HG02970 (cell line): ENCODE data around the gene SLC16A7.

Experiments used
- ATAC-seq: cut with Tn5 transposase; IDR thresholded peaks from one replicate; pipeline ENCODE4 v1.9.1; 2021; ENCODE audit warnings: mild to moderate bottlenecking, moderate library complexity, moderate number of reproducible peaks; ENCODE audit not compliant: unreplicated experiment, low FRiP score

Gene SLC16A7

DNA sequence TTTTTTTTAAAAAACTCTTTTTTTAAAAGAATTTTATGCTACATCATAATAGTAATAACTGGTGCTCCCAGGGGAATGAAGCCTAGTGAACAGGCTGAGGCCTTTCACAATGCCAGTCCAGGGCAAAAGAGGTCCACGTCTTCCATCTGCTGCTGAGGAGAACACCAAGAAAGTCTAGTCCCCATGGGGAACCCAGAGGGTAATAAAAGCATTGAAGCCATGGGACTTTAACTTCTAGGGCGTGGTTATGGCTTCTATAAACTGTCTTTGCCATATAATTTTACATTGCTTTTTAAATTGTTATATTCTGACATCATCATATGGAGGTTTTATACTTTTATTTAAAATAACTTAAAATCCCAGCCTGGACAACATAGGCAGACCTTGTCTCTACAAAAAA, 64.3 kb downstream of the SLC16A7 start:
- no peak for ATAC-seq

DNA sequence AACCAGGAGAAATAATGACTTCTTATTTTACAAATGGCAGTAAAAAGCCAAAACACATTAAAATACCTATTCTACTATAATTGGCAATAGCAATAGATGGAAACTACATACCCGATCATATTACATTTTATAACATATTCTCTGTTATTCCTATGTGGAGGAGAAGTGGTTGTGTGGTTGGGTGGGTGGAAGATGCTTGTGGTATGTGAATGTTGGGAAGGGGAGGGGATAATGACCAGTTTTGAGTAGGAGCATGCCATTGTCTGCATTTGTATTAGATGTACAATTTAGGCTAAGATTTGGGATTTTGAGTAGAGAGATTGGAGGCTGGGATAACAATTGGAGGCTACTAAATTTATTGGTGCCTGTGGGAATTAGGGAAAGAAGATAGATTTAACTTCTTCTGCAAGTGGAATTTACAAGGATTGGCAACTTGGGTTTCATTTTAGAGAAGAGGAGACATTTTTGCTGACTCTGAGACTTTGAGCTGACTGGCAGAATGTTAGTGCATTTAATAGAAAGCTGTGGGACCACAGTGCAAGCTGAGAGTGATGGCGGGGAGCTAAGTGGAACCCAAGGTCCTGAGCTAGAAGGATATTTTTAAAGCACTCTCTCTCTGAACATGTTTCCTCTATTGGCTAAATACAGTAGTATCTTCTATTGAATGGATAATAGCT, 65.2 kb downstream of the SLC16A7 start:
- no peak for ATAC-seq

DNA sequence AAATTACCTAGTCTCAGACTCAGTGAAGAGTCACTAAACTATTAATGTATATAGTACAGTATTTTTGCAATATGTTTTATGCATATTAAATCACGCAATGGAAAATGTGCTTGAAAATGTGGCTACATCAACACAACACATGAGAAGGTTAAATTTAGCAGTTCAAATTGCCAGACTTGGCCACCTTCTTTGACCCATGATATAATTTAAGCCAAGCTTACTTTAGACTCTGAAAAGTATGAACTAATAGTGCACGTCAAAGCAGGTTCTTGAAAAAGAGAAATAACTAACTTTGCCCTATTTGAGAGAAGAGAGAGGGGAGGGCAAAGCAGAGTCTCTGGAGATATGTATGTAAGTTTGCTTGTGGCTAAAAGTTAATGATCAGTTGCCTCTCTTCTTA, 68.7 kb downstream of the SLC16A7 start:
- ATAC-seq: no peak

DNA sequence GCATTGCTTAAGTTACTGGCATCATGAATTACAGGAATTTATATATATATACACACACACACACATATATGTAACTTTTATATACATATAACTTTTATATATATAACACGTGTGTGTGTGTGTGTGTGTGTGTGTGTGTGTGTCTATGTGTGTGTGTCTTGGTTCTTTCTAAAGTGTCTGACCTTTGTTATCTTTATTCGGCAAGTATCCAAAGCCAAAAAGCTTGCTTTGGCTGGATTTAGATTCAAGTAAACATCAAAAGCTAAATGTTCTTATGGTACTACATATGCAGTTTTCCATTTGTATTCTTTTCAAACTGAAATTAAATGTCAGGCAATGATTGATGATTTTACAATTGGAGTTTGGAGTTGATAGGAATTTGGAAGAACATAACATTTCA, 69.9 kb downstream of the SLC16A7 start:
- ATAC-seq: no peak

DNA sequence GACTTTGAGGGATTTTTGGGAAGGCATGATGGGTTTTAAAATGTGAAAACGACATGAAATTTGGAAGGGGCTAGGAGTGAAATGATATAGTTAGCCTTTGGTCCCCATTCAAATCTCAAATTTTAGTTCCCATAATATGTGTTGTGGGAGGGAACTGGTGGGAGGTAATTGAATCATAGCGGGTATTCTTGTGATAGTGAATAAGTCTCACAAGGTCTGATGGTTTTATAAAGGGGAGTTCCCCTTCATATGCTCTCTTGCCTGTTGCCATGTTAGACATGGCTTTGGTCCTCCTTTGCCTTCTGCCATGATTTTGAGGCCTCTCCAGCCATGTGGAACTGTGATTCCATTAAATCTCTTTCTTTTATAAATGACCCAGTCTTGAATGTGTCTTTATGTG, 72.8 kb downstream of the SLC16A7 start:
- no peak for ATAC-seq

DNA sequence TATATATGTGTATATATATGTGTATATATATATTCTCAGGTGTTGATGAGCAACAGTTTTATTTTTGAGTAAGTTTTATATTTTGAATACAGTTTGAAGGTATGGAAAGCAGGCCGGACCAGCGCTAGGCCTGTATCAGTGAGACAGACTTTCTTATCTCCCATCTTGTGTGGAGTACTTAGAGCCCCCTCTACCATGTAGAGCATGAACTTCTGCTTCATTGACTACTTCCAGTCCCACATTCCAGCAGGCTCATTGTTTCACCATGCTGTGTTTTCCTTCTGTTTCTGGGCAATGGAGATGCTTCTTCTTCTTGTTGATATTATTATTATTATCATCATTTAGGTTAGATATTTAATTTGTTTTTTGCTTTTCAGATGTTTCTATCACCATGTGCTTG, 76.4 kb downstream of the SLC16A7 start:
- ATAC-seq: no peak

DNA sequence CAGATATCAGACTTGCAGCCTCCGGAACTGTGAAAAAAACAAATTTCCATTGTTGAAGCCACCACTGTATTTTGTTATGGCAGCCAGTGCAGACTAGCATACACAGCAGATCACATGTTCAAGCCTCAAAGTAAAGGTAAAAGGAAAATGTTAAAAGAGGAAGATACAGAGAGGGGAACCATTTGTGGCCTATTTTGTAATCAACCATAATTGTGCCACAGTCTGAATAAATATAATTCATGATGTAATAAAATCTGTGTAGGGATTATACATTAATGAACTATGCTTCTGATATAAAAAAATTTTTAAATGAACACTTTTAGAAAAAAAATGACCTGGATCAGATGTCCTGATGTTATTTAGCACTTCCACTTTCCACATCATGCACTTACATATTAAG, 79.6 kb downstream of the SLC16A7 start:
- no peak for ATAC-seq

DNA sequence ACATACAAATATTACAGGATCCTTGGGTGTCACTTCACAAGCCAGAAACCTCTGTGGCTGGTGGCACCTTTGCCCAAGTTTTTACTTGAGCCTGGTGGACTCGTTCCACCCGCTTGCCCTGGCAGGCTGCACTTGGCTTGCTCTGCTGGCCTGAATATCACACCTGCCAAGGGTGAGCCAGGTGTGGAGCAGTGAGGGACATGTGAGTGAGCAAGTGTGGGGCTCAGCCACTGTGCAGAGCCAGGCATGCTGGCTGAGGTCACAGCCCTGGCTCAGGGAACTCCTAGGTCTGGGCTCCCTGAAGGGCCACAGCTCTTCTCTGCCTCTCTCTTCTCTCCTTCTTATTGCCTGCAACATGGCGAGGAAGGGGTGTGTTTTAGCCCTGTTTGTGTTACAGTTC, 82.0 kb downstream of the SLC16A7 start:
- ATAC-seq: no peak

DNA sequence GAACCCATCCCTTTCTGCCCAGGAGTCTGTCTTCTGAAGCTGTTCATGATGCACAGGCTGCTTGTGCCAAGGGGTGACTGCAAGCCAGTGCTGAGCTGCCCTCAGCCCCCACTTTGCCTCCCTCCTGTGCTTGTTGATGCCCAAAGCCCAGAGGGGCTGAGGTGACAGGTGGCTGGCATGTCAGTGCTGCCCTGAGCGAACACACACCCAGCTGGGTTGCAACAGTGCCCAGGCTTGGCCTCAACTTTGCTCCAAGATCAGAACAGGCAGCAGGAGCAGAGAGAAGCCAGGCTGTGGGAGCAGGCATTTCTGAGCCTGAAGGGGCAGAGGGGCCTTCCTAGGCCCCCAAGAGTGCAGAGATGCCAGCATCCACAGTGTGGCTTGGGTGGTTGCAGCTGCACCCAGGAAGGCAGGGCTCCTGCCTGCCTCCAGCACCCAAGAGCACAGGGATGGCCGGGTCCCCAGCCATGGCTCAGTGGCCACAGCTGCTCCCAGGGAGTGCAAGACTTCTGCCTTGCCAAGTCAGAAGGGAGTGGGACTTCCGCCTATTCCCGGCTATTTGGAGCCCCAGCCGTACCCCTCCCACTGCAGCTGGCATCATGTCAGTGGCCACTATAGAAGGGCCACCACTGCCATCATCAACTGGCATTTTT, 83.1 kb downstream of the SLC16A7 start:
- ATAC-seq: no peak

DNA sequence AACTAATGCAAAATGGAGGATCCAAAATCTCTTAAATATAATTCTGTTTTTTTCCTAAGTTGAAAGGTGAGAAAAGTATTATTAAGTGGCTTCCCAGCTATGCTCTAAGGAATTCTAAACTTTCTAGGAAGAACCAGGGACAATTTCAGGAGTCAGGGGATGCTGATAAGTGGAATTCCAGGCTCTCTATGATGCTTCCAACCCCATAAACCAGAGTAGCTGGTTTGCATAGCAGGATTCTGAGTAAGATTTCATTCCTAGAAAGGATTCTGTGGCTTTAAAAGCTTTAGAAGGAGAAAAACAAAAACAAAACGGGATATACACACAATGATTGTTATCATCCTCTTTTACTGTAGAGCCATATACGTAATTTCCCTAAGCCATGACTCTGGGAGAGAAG, 93.9 kb downstream of the SLC16A7 start:
- ATAC-seq: no peak

DNA sequence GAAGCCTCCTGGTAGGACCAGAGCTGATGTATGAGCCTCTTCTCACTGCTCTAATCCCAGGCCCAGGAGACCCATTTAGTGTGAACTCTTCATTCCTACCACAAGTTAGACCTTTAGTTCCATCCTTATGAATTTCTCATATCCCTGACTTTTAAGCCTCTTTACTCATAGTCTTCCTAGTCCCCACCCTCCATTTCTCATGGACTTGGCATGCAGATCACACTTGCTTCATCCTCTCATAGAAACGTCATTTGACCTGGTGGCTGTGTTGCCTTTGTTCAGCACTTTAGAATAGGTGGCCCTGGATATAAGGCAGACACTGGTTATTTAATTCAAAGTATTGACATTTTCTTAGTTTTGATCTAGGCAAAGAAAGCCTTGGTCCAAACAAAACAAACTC, 99.5 kb downstream of the SLC16A7 start:
- no peak for ATAC-seq

DNA sequence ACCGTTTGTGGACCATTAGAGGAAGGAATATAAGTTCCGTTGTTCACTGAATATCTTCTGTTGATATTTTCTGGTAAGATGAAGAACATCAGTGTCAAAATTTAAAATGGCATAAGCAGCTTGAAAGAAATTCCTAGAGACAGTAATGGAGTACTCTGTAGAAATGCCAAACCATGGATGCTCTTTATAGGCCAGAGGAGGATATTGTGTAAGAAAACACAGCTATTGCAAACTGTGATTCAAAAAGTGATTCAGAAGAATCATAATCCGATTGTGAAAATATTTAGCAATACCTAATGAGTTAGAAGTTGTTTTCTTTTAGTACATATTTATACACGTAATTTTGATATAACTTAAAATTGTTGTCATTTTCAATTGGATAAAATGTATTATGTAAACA, 102.8 kb downstream of the SLC16A7 start:
- no peak for ATAC-seq

DNA sequence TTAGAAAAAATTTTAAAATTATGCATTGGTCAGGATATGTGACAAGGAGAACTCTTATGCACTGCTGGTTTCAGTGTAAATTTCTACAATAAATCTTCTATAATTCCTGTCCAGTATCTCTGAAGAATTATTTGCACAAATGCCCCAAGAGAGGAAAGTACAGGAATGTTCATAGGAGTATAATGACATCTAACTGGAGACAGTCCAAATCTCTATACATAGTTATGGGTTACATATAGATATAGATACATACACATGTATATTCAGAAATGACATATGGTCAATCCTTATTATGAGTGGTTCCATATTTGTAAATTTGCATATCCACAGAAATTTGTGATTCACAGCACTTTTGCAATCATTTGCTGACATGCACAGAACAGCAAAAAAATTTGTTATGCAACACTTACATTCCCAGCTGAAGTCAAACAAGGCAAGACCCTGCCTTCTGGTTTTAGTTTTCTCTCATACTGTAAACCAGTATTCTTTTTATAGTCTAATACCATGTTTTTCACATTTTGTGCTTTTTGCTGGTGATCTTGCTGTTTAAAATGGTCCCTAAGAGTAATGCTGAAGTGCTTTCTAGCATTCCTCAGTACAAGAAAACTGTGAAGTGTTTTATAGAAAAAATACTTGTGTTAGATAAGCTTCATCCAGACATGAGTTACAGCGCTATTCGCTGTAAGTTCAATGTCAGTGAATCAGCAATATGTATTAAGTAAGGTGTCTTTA, 103.8 kb downstream of the SLC16A7 start:
- no peak for ATAC-seq

DNA sequence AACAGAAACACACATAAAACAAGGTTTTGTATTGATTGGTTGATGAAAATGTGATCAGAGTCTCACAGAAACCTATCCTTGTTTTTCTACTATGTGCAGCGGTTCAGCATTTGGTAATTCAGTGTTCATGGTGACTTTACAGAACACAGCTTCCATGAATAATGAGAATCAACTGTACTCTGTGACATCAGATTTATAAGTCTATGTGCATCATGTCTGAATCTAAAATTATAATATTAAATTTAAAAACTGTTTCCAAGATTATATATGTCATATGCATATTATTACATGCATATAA, 104.3 kb downstream of the SLC16A7 start:
- ATAC-seq: no peak

DNA sequence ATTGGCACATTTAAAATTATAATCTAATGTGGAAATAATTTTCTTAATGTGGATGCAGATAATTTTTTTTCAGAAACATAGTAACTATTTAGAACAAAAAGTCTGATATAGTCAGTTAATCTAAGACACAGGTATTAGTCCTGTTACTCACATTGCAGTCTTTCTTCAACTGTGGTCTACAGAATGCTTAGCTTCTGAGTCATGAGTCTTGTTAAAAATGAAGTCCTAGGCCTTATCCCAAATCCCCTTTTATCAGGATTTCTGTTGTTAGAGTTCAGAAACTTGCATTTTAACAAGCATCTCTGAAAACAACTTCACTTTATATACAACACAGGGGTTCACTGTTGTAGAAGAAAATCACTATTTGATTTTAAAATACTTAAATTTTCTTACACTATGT, 112.2 kb downstream of the SLC16A7 start:
- ATAC-seq: no peak

DNA sequence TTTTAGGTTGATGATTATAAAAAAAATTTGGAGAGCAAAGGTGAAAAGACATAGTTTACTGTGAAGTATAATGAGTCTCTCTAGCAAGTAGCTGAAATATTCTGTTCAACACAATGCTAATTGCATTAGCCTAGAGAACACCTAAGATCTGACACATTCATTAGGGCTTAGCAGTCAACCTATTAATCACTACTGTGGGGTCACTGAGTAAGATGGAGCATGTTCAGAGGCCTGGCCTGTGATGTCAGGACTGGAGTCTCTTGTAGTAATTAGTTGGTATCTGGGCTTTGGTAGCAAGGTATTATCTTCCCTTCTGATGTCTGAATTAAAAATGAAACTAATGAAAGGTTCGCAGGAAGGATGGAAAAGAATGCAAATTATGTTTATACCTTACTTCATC, 112.7 kb downstream of the SLC16A7 start:
- ATAC-seq: no peak

DNA sequence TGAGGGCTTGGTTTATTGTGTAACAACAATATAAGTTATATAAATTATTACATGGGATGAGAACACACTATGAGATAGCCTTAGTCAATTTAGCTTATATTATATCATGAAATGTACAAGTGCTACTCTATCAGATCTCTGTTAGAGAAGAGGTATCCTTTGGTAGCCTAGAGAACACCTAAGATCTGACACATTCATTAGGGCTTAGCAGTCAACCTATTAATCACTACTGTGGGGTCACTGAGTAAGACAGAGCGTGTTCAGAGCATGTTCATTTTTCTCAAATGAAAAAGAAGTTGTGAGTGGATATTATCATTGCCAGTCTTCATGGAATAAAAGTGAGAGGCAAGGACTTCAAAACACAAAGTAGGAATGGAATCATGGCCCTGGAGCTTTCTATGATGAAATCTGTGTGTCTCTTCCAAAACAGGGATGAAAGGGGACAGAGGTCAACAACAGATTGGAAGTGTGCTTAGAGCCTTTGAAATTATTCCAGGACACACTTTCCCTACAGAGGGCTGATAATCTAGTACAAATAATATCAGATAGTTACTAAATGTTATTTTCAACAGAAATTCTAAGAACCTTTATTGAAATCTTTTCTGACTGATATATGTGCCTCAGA, 114.3 kb downstream of the SLC16A7 start:
- no peak for ATAC-seq

DNA sequence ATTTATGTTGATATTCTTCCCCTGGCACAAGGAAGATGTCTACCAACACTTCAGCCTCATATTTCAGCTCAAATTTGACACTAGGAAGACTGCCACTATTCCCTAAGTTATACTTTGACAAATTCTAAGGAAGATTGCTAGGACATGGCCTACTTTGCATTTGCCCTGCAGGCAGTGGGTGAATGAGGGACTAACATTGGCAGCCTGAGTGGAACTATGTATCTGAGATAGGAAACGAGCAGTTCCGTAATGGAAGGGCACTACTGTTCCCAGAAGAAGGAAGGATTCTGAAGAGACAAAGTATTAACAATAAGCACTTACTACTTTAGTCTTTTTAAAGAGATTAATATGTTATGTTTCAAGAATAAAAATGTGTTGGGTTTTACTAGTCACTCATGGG, 115.1 kb downstream of the SLC16A7 start:
- ATAC-seq: no peak

DNA sequence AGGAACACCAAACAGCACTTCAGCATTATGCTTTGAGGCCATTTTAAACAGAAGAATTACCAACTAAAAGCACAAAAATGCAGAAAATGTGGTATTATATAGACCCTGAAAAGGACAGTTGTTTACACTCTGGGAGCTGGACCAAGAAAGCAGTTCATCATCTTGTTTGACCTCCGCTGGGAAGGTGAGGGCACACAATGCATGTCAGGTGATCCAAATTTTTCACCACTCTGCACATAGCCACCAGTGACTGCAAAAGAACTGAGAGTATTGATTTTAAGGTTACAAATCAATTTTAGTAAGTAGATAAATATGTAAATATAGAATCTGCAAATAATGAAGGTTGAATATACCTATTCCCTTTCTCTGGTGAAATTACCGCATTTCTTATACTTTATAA, 119.6 kb downstream of the SLC16A7 start:
- ATAC-seq: no peak

DNA sequence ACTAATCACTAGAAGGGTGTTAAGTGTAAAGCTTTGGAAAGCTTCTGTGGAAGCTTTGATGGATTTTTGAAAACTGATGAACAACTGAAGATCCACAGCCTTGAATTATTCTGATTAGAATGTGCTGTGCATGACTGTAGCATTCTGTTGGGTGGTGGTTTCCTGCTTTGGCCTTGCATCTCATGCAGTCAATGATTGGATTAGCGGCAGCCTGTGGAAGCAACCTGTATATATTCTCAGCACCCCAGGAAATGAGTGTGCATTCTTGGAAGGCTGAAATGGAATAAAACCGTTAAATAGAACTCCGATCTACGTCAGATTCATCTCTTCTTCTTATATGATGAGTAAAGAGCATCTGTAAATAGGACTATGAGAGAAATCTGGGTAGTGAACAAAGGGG, 120.2 kb downstream of the SLC16A7 start:
- ATAC-seq: no peak

DNA sequence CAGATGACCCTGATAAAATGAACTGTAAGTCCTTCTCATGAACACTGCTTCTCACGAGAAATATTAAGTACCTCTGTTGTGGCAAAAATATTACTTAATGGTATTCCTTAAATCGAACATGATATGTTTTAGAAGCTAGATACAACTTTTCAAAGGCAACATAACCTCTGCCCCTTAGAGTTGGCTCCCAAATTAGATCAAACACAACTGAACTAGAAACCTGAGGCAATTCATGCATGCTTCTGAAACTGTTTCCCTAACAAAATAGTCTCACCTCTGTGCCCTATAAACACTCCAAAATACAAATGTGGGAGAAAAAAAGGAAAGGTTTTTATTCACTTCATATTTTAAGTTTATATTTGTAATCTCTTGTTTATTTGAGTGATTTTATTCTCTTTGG, 121.6 kb downstream of the SLC16A7 start:
- ATAC-seq: no peak

DNA sequence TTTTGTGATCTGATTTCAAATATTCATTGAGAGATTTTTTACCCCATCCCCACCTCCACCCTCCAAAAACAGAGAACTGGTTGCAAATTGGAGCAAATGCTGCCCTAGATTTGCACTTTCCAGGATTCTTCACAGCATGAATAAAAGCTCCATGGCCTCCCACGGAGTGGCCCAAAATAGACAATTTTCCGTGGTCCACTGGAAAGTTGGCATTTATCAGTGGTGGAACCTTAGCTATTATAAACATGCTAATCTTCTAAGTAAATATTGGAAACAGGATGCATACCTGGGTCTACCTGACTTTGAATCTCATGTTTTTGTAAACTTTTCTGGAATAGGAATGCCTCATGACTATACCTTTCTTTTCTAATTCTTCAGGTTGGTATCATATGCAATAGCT, 123.9 kb downstream of the SLC16A7 start:
- no peak for ATAC-seq
